C4-2B (cell line): Measurements from ENCODE around the gene COTL1.

Experiments used
- H3K27ac ChIP-seq: fragments of 450-650 bp; 2 replicates; pipeline ENCODE4 v1.5.1; 2017
- CTCF ChIP-seq: fragments of 450-650 bp; conservative IDR thresholded peaks from 2 replicates; pipeline ENCODE4 v1.5.1; 2017; ENCODE audit warnings: mild to moderate bottlenecking
- ZFX ChIP-seq: fragments of 450-650 bp; IDR thresholded peaks from 2 replicates; pipeline ENCODE4 v1.6.1; 2017

The COTL1 gene

GRCh38 chr16:84545114-84545737, 72.7 kb downstream of the COTL1 start:
- no peak overlapping the region for H3K27ac ChIP-seq
- TF ChIP-seq ZFX (no peak), CTCF (no peak)

GRCh38 chr16:84544031-84544773, 73.7 kb downstream of the COTL1 start:
- TF ChIP-seq CTCF, result no peak
- no peak for TF ChIP-seq ZFX
- no peak overlapping the region for H3K27ac ChIP-seq

DNA sequence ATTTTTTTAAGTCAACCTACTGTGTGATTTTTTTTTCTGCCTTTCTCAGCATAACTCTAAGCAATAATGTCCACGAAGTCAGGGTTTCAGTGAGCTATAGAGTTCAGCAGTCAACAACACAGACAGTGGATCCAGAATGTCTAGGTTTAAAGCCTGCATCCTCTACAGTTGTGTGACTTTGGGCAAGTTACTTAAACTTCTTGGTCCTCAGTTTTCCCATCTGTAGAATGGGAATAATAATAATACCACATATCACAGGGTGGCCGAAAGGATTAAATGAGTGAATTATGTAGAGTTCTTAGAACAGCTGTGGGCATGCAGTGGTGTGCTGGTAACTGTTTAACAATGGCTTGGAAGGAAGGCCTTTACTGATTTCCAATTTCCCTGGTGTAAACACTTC, 74.6 kb downstream of the COTL1 start:
- TF ChIP-seq CTCF, result no peak
- TF ChIP-seq ZFX, result no peak
- H3K27ac ChIP-seq, result no peak overlapping the region

DNA sequence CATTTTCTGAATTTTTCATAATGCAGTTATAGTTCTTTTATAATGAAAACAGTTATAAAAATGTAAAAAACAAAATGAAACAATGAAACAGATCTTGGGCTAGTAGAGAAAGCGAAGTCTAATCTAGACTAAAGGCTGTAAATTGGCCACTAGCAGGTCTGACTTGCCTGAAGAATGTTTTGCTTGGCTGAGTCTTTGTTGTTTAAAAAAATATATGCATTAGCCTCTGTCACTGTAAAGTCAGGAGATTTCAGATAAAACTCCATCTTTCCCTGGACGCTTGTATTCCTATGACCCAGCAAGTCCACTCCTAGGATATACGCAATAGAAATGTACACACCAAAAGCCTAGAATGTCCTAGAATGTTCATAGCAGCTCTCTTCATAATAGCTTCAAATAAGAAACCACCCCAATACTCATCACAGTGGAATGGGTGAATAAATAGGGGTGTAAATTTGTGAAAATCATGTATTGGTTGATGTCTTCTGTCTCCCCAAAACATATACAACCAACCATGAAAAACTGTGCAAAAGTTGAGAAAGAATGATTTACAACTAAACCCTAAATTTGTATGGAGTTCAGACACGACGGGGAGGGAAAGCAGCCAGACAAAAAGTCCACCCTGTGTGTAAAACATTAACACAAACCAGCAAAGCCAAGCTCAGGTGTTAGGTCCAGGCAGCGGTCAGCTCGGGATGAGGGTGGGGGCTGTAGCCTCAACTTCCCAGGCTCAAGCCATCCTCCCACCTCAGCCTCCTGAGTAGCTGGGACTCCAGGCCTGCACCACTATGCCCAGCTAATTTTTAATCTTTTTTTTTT, 75.7 kb downstream of the COTL1 start:
- TF ChIP-seq CTCF, result no peak
- TF ChIP-seq ZFX, result no peak
- H3K27ac ChIP-seq, result no peak overlapping the region

GRCh38 chr16:84540194-84540593, 77.7 kb downstream of the COTL1 start:
- no peak for TF ChIP-seq ZFX
- TF ChIP-seq CTCF, result no peak
- H3K27ac ChIP-seq, result no peak overlapping the region; the same call in 1 of the 2 replicates

- H3K27ac ChIP-seq, result no peak overlapping the region
- TF ChIP-seq CTCF (no peak), ZFX (no peak)
These were observed 79.5 kb downstream of the COTL1 start for GRCh38 chr16:84538222-84538840.
